Activated naive CD4-positive, alpha-beta T cell treated with anti-CD3 and anti-CD28 coated beads for 36 hours (primary cell): ENCODE measurements around the gene ADAMTS18. TPM values are rescaled to one million over a fixed set of nuclear protein-coding genes. Genes with fewer than 3 reads are reported as not detected.
A peak's percentile ranks its signal among the peaks of the same experiment; 100 is the strongest.

Experiments
- CTCF ChIA-PET: fragments of 350-600 bp; sonication (Branson Sonifier 250); formaldehyde crosslinking; loops from one replicate; lab custom pipeline; 2021; ENCODE audit warnings: antibody characterized with exemption; lab: Charles Lee
- DNase-seq: peaks from one replicate; pipeline ENCODE4 v3.0.0-alpha.2; 2020
- H3K27ac Mint-ChIP-seq: one replicate; pipeline ENCODE4 v1.8.0; 2021; ENCODE audit warnings: mild to moderate bottlenecking, mixed read lengths
- H3K27me3 Mint-ChIP-seq: one replicate; pipeline ENCODE4 v1.8.0; 2021; ENCODE audit warnings: low read depth, mixed read lengths
- H3K36me3 Mint-ChIP-seq: one replicate; pipeline ENCODE4 v1.8.0; 2021; ENCODE audit warnings: low read depth, mixed read lengths
- H3K4me1 Mint-ChIP-seq: one replicate; pipeline ENCODE4 v1.8.0; 2021; ENCODE audit warnings: low read depth, mixed read lengths
- H3K4me3 Mint-ChIP-seq: one replicate; pipeline ENCODE4 v1.8.0; 2021; ENCODE audit warnings: mild to moderate bottlenecking, moderate library complexity, mixed read lengths
- H3K9me3 Mint-ChIP-seq: one replicate; pipeline ENCODE4 v1.8.0; 2021; ENCODE audit warnings: mixed read lengths
- intact Hi-C: fragments of 100-400 bp; cut with micrococcal nuclease; formaldehyde crosslinking; loops from one replicate; pipeline ENCODE4 v1.15.1; 2023
- total RNA-seq, 2 experiments: library from RNA; stranded (reverse); gene quantifications; one replicate each; pipeline ENCODE4 v1.2.3, GENCODE V29; 2021

Gene ADAMTS18
- total RNA-seq, 2 experiments from 2014 or later: not detected

DNA sequence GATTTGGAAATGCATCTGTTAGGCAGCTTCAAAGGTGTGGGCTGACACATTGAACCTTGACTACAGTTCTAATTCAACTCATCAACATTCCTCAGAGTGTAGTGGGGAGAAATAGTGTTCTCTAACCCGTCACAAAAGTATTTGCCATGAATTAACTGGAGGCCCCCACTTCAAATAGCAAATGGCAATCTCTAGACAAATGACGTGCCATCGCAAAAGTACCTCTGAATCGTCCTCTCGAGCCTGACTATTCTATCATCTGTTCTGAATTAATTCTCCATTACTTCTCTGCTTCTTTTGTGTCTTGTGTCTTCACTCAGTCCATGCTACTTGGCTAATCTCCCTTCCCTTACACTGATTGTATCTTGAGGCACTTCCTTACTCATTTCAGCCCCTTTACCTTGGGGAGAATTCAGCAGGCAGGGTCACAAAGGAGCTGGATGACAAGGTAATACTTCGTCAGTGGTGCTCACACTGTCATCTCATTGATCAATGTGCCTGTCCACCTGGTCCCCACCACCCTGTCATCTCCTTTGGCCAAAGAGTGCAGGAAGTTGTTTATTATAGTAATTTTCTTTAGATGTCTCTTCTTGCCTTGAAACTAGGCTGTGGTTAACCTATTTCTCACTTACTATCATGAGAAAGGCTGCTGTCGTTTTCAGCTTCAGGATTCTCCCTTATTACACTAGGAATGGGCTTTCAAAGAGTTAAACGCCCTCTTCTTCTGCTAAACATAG lies 127.2 kb downstream of the ADAMTS18 start:
- Mint-ChIP-seq H3K27ac (peak overlapping the region; percentile 83), H3K36me3 (no peaks in the 10 kb centered on the region), H3K4me1 (peaks cover 19% of the 10 kb centered on the region), H3K9me3 (no peaks in the 10 kb centered on the region), H3K27me3 (peaks cover 24% of the 10 kb centered on the region), H3K4me3 (no peak overlapping the region)
- CTCF ChIA-PET: interaction anchor here (1.0 kb wide), 1 partner anchor 277 kb away, joined by 5 read pairs; no protein-coding TSS in a partner anchor
- peak; percentile 58 for DNase-seq
- intact Hi-C loops: loop anchor here (1.0 to 5.0 kb wide), 8 partner anchors 19 to 1965 kb away; partner anchors contain the start of genes MON1B, NUDT7 and WWOX

- H3K27ac Mint-ChIP-seq: no peak overlapping the region
- no peaks in the 10 kb centered on the region for H3K36me3 Mint-ChIP-seq
- H3K4me3 Mint-ChIP-seq: no peak overlapping the region
- intact Hi-C loops: loop anchor here (5.0 kb wide), 3 partner anchors 374 to 1966 kb away; partner anchors contain the start of gene WWOX
- H3K27me3 Mint-ChIP-seq: peaks cover 24% of the 10 kb centered on the region
- no peak for DNase-seq
- CTCF ChIA-PET: interaction anchor here (0.7 to 0.9 kb wide), 3 partner anchors 9 to 70 kb away, joined by 3 read pairs; no protein-coding TSS in a partner anchor
- H3K4me1 Mint-ChIP-seq: peaks cover 19% of the 10 kb centered on the region
- H3K9me3 Mint-ChIP-seq: no peaks in the 10 kb centered on the region
Observed at GRCh38 chr16:77306075-77306474, 128.8 kb downstream of the ADAMTS18 start.

DNA sequence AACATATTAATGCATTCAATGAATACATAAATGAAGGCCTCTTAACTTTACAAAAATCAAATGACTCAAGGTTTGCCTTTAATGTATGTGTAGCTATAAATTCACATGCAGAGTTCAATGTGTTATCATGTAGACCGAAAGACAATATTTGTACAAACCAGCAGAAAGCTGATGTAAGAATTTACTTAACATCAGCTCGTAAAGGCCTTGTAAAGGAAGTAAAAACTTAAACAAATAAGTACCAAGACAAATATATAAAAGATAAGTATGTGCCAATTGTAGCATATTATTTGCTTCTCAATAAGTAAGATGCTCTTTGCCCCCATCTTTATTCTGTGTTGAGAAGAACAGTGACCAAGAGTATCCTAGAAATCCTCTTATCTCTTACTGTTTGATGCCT lies 130.0 kb downstream of the ADAMTS18 start:
- Mint-ChIP-seq H3K4me3 (no peak overlapping the region), H3K36me3 (no peaks in the 10 kb centered on the region), H3K27ac (no peak overlapping the region), H3K4me1 (peaks cover 16% of the 10 kb centered on the region), H3K9me3 (no peaks in the 10 kb centered on the region), H3K27me3 (peaks cover 20% of the 10 kb centered on the region)
- DNase-seq: no peak
- CTCF ChIA-PET: interaction anchor here (0.6 to 0.7 kb wide), 2 partner anchors 17 to 1787 kb away, joined by 3 read pairs; no protein-coding TSS in a partner anchor
- intact Hi-C loops: loop anchor here (5.0 kb wide), 3 partner anchors 373 to 1967 kb away; partner anchors contain the start of gene WWOX

DNA sequence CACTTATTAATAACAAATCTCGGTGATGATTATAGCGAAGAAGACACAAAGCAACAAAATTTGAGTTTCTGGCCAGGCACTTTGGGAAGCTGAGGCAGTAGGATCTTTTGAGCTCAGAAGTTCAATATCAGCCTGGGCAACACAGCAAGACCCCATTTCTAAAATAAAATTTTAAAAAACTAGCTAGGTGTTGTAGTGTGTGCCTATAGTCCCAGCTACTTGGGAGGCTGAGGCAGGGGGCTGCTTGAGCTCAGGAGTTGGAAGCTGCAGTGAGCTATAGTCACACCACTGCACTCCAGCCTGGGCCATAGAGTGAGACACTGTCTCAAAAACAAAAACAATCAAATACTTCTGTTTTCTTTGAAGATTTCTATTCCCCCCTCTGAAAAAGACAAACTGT lies 130.7 kb downstream of the ADAMTS18 start:
- no peak for DNase-seq
- CTCF ChIA-PET: interaction anchor here (0.6 to 0.7 kb wide), 3 partner anchors 16 to 1787 kb away, joined by 3 to 7 read pairs (median 3); no protein-coding TSS in a partner anchor
- H3K4me3 Mint-ChIP-seq: no peak overlapping the region

GRCh38 chr16:77302674-77303073 lies 132.2 kb downstream of the ADAMTS18 start:
- Mint-ChIP-seq H3K27me3 (peaks cover 20% of the 10 kb centered on the region), H3K4me3 (no peak overlapping the region), H3K36me3 (no peaks in the 10 kb centered on the region), H3K4me1 (peaks cover 8% of the 10 kb centered on the region), H3K27ac (no peak overlapping the region), H3K9me3 (no peaks in the 10 kb centered on the region)
- CTCF ChIA-PET: no interaction called here
- intact Hi-C loops: no loop called here
- DNase-seq: no peak

More for the DNA sequence above, 130.7 kb downstream of the ADAMTS18 start:
- no peak overlapping the region for H3K27ac Mint-ChIP-seq
- no peaks in the 10 kb centered on the region for H3K36me3 Mint-ChIP-seq
- peaks cover 20% of the 10 kb centered on the region for H3K27me3 Mint-ChIP-seq
- intact Hi-C loops: no loop called here
- H3K4me1 Mint-ChIP-seq: peaks cover 16% of the 10 kb centered on the region
- no peaks in the 10 kb centered on the region for H3K9me3 Mint-ChIP-seq

GRCh38 chr16:77302249-77302648 lies 132.6 kb downstream of the ADAMTS18 start:
- no peak overlapping the region for H3K27ac Mint-ChIP-seq
- no peak overlapping the region for H3K4me3 Mint-ChIP-seq
- H3K27me3 Mint-ChIP-seq: peaks cover 17% of the 10 kb centered on the region
- no peaks in the 10 kb centered on the region for H3K36me3 Mint-ChIP-seq
- CTCF ChIA-PET: no interaction called here
- no peaks in the 10 kb centered on the region for H3K9me3 Mint-ChIP-seq
- no peak for DNase-seq
- intact Hi-C loops: no loop called here
- H3K4me1 Mint-ChIP-seq: peaks cover 3% of the 10 kb centered on the region

GRCh38 chr16:77300256-77300655 lies 134.6 kb downstream of the ADAMTS18 start:
- Mint-ChIP-seq H3K36me3 (no peaks in the 10 kb centered on the region), H3K9me3 (no peaks in the 10 kb centered on the region), H3K27ac (no peak overlapping the region), H3K4me3 (no peak overlapping the region), H3K27me3 (peaks cover 12% of the 10 kb centered on the region), H3K4me1 (no peaks in the 10 kb centered on the region)
- CTCF ChIA-PET: no interaction called here
- no peak for DNase-seq
- intact Hi-C loops: no loop called here

- no peak overlapping the region for H3K27ac Mint-ChIP-seq
- H3K9me3 Mint-ChIP-seq: no peaks in the 10 kb centered on the region
- no peaks in the 10 kb centered on the region for H3K36me3 Mint-ChIP-seq
- H3K27me3 Mint-ChIP-seq: peaks cover 11% of the 10 kb centered on the region
- H3K4me3 Mint-ChIP-seq: no peak overlapping the region
- no peaks in the 10 kb centered on the region for H3K4me1 Mint-ChIP-seq
- CTCF ChIA-PET: no interaction called here
- intact Hi-C loops: no loop called here
- DNase-seq: no peak
Observed at GRCh38 chr16:77299395-77299794, 135.4 kb downstream of the ADAMTS18 start.

DNA sequence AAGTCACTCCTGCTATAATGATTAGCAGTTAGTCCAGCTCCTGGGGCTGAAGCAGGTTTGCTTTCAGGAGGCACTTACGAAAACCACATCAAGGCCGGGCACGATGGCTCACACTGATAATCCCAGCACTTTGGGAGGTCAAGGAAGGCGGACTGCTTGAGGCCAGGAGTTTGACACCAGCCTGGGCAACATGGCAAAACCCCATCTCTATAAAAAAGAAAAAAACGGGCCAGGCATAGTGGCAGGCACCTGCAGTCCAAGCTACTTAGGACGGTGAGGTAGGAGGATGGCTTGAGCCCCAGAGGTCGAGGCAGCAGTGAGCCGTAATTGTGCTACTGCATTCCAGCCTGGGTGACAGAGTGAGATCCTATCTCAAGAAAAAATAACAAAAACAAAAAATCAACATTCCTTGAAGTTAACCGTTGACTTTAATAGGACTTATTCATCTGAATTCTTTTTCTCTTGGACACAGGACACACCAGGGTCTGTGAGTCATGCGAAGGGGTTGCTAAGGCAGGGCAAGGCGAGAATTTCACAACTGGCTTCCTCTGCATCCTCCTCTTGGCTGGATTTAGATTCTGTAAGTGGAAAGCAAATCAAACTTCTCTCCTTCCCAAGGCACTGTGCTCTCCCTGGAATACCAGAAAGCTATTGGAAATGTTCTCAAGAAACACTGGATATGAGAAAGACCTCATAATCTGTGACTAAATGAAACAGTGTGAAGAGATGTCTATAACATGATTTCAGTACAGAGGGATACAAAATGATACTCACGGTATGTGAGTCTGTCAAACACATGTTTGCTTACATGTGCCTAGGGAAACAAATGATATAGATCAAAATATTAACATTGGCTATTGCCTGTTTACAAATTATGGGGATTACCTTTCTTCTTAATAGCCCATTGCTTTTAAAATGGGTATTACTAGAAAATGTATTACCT lies 136.1 kb downstream of the ADAMTS18 start:
- H3K27me3 Mint-ChIP-seq: peaks cover 10% of the 10 kb centered on the region
- CTCF ChIA-PET: no interaction called here
- H3K4me3 Mint-ChIP-seq: no peak overlapping the region
- H3K36me3 Mint-ChIP-seq: no peaks in the 10 kb centered on the region
- no peak for DNase-seq
- intact Hi-C loops: no loop called here
- H3K27ac Mint-ChIP-seq: no peak overlapping the region
- no peaks in the 10 kb centered on the region for H3K9me3 Mint-ChIP-seq
- no peaks in the 10 kb centered on the region for H3K4me1 Mint-ChIP-seq

GRCh38 chr16:77297996-77298395 lies 136.8 kb downstream of the ADAMTS18 start:
- Mint-ChIP-seq H3K27ac (no peak overlapping the region), H3K4me1 (no peaks in the 10 kb centered on the region), H3K9me3 (no peaks in the 10 kb centered on the region), H3K27me3 (peaks cover 10% of the 10 kb centered on the region), H3K4me3 (no peak overlapping the region), H3K36me3 (no peaks in the 10 kb centered on the region)
- CTCF ChIA-PET: no interaction called here
- DNase-seq: no peak
- intact Hi-C loops: no loop called here

- H3K27ac Mint-ChIP-seq: no peak overlapping the region
- CTCF ChIA-PET: interaction anchor here (0.6 kb wide), 1 partner anchor 10 kb away, joined by 3 read pairs; no protein-coding TSS in a partner anchor
- H3K27me3 Mint-ChIP-seq: peaks cover 6% of the 10 kb centered on the region
- intact Hi-C loops: no loop called here
- no peaks in the 10 kb centered on the region for H3K4me1 Mint-ChIP-seq
- H3K36me3 Mint-ChIP-seq: no peaks in the 10 kb centered on the region
- DNase-seq: no peak
- H3K4me3 Mint-ChIP-seq: no peak overlapping the region
- H3K9me3 Mint-ChIP-seq: no peaks in the 10 kb centered on the region
Observed at GRCh38 chr16:77295896-77296295, 138.9 kb downstream of the ADAMTS18 start.

DNA sequence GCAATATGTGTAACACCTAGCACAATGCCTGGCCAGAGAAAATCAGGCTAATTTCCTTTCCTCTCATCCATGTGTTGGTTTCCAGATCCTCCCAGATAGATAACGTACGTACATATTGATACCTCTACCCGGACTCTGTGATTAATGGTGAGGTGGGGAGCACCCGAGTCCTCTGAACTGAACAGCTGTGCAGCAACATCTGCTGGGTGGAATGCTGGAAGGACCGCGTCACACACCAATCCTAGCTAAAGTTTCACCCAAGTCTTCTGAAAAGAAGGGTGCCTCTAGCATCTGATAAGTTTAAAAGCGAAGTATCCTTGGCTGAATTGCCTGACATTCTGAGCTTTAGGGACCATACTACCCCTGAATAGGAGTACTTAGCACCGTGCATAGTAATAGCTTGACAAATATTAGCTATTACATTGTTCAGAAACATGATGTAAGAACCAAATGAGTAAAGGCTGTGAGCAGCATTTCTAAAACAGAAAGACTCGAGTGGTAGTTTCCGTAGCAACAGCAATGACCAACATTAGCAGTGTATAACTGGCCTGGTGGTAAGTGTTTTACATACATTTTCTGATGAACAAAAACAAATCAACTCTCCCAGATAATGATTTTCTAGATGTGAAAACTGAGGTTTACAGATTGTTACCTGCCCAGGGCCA lies 144.3 kb downstream of the ADAMTS18 start:
- Mint-ChIP-seq H3K9me3 (no peaks in the 10 kb centered on the region), H3K4me1 (peaks cover 8% of the 10 kb centered on the region), H3K36me3 (no peaks in the 10 kb centered on the region), H3K4me3 (no peak overlapping the region), H3K27me3 (no peaks in the 10 kb centered on the region), H3K27ac (no peak overlapping the region)
- CTCF ChIA-PET: no interaction called here
- intact Hi-C loops: no loop called here
- no peak for DNase-seq
